Astrocyte (in vitro differentiated cells and primary cell): Measurements from ENCODE around the gene LHFPL3. TPM values are rescaled to one million over a fixed set of nuclear protein-coding genes. Genes with fewer than 3 reads are reported as not detected.

ENCODE experiments used
- DNase-seq: peaks from one replicate; pipeline ENCODE4 v3.0.0-alpha.2; 2010; ENCODE audit warnings: low read depth
- FAIRE-seq: peaks from 2 replicates; lab custom pipeline; 2011; peaks lifted over from hg19 to GRCh38; lab: Jason Lieb, UNC
- H2AFZ ChIP-seq: 2 replicates; pipeline ENCODE4 v1.6.0; 2012; ENCODE audit warnings: low read depth, low read length, inconsistent platforms
- H3K27ac ChIP-seq: 2 replicates; pipeline ENCODE4 v1.5.1; 2011; ENCODE audit warnings: low read depth, low read length, inconsistent platforms
- H3K27me3 ChIP-seq: 2 replicates; pipeline ENCODE4 v1.6.0; 2011; ENCODE audit warnings: low read length, inconsistent platforms; ENCODE audit not compliant: insufficient read depth
- H3K36me3 ChIP-seq: 2 replicates; pipeline ENCODE4 v1.5.1; 2011; ENCODE audit warnings: low read length, inconsistent platforms; ENCODE audit not compliant: insufficient read depth
- H3K4me1 ChIP-seq: 2 replicates; pipeline ENCODE4 v1.5.1; 2011; ENCODE audit warnings: low read length, inconsistent platforms; ENCODE audit not compliant: insufficient read depth
- H3K4me2 ChIP-seq: 2 replicates; pipeline ENCODE4 v1.6.0; 2012; ENCODE audit warnings: low read length, inconsistent platforms
- H3K4me3 ChIP-seq: 2 replicates; pipeline ENCODE4 v1.5.1; 2011; ENCODE audit warnings: low read depth, mild to moderate bottlenecking, low read length, inconsistent platforms; ENCODE audit not compliant: insufficient read depth
- H3K79me2 ChIP-seq: 2 replicates; pipeline ENCODE4 v1.6.0; 2012; ENCODE audit warnings: mild to moderate bottlenecking, low read length, inconsistent platforms; ENCODE audit not compliant: insufficient read depth
- H3K9ac ChIP-seq: 2 replicates; pipeline ENCODE4 v1.6.0; 2012; ENCODE audit warnings: mild to moderate bottlenecking, low read length, inconsistent platforms
- H3K9me3 ChIP-seq: 2 replicates; pipeline ENCODE4 v1.5.1; 2012; ENCODE audit warnings: low read depth, mild to moderate bottlenecking, low read length, inconsistent platforms; ENCODE audit not compliant: insufficient read depth
- H4K20me1 ChIP-seq: 2 replicates; pipeline ENCODE4 v1.6.0; 2012; ENCODE audit warnings: low read length, inconsistent platforms; ENCODE audit not compliant: insufficient read depth
- H3K27ac Mint-ChIP-seq: one replicate; pipeline ENCODE4 v1.8.0; 2021; ENCODE audit warnings: mild to moderate bottlenecking, mixed read lengths; ENCODE audit not compliant: unreplicated experiment
- H3K27me3 Mint-ChIP-seq: one replicate; pipeline ENCODE4 v1.8.0; 2021; ENCODE audit warnings: low read depth, mixed read lengths; ENCODE audit not compliant: unreplicated experiment
- H3K36me3 Mint-ChIP-seq: one replicate; pipeline ENCODE4 v1.8.0; 2021; ENCODE audit warnings: low read depth, mixed read lengths; ENCODE audit not compliant: unreplicated experiment
- H3K4me1 Mint-ChIP-seq: one replicate; pipeline ENCODE4 v1.8.0; 2021; ENCODE audit warnings: low read depth, mixed read lengths; ENCODE audit not compliant: unreplicated experiment
- H3K4me3 Mint-ChIP-seq: one replicate; pipeline ENCODE4 v1.8.0; 2021; ENCODE audit warnings: mild to moderate bottlenecking, moderate library complexity, mixed read lengths; ENCODE audit not compliant: unreplicated experiment
- H3K9me3 Mint-ChIP-seq: one replicate; pipeline ENCODE4 v1.8.0; 2021; ENCODE audit warnings: mild to moderate bottlenecking, mixed read lengths; ENCODE audit not compliant: unreplicated experiment
- EZH2 ChIP-seq: IDR thresholded peaks from 2 replicates; pipeline ENCODE4 v1.6.1; 2012; ENCODE audit warnings: mild to moderate bottlenecking, low read length, inconsistent platforms; ENCODE audit not compliant: insufficient read depth
- total RNA-seq: library from RNA; stranded (reverse); gene quantifications from 2 replicates; pipeline ENCODE4 v1.2.1, GENCODE V29; 2021
- TF ChIP-seq, protein P1 (sequence below): IDR thresholded peaks from 2 replicates; pipeline ENCODE4 v1.5.1; 2011; ENCODE audit warnings: low read depth, mild to moderate bottlenecking, inconsistent platforms, low read length, moderate library complexity; ENCODE audit not compliant: insufficient read depth

Gene LHFPL3
- total RNA-seq, 1 donor from 2014 or later: not detected

DNA sequence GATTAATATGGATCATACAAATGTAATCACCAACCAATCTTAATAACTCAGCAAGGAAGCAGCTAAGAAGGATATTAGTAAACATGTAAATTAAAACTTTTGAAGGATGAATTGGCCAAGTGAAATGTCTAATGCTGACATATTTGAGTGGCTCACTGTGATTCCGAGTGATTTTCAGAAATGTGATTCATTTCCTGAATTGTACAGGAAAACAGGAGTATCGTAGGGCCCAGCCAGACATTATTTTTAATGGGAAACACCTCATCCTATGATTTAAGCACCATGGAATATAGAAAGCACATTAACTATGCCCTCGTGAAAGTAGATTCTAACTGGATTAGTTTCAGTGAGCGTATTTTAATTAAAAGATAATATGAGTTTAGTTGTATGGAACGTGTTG, 82.3 kb downstream of the LHFPL3 start:
- Histone ChIP-seq H3K4me1 (no peaks in the 10 kb centered on the region), H3K36me3 (no peaks in the 10 kb centered on the region), H3K79me2 (no peaks in the 10 kb centered on the region), H3K4me2 (no peak overlapping the region), H2AFZ (no peak overlapping the region), H3K4me3 (no peak overlapping the region), H3K9me3 (no peaks in the 10 kb centered on the region), H3K27me3 (no peaks in the 10 kb centered on the region), H3K9ac (no peak overlapping the region), H4K20me1 (no peaks in the 10 kb centered on the region), H3K27ac (no peak overlapping the region)
- Mint-ChIP-seq H3K27ac (no peak overlapping the region), H3K9me3 (no peaks in the 10 kb centered on the region), H3K4me3 (no peak overlapping the region), H3K4me1 (peaks cover 4% of the 10 kb centered on the region), H3K27me3 (peaks cover 2% of the 10 kb centered on the region), H3K36me3 (no peaks in the 10 kb centered on the region)
- TF ChIP-seq, protein P1, sequence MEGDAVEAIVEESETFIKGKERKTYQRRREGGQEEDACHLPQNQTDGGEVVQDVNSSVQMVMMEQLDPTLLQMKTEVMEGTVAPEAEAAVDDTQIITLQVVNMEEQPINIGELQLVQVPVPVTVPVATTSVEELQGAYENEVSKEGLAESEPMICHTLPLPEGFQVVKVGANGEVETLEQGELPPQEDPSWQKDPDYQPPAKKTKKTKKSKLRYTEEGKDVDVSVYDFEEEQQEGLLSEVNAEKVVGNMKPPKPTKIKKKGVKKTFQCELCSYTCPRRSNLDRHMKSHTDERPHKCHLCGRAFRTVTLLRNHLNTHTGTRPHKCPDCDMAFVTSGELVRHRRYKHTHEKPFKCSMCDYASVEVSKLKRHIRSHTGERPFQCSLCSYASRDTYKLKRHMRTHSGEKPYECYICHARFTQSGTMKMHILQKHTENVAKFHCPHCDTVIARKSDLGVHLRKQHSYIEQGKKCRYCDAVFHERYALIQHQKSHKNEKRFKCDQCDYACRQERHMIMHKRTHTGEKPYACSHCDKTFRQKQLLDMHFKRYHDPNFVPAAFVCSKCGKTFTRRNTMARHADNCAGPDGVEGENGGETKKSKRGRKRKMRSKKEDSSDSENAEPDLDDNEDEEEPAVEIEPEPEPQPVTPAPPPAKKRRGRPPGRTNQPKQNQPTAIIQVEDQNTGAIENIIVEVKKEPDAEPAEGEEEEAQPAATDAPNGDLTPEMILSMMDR: no peak
- no peak for TF ChIP-seq EZH2
- DNase-seq (no peak), FAIRE-seq (no peak)

DNA sequence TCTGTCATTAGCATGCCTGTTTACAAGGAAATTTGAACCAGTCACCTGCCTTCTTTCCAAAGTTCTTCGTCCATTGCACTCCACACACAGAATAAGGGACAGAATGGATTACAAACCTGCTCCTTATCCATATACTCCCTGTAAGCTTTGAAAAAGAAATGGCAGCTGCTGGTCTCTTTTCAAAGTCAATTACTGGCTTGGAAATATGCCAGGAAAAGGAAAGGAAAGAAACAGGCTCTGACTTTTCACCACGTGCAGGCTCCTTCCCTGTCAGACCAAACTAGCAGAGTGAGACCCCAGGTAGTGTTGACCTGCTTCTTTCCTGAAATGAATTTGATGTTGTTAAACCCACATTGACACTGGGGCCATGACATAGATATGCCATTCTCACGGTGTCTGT, 84.5 kb downstream of the LHFPL3 start:
- DNase-seq (no peak), FAIRE-seq (no peak)
- H3K4me2 ChIP-seq: no peak overlapping the region
- H3K4me3 Mint-ChIP-seq: no peak overlapping the region
- H3K27ac Mint-ChIP-seq: no peak overlapping the region
- H3K9ac ChIP-seq: no peak overlapping the region
- no peaks in the 10 kb centered on the region for H3K36me3 Mint-ChIP-seq
- no peaks in the 10 kb centered on the region for H3K4me1 ChIP-seq
- no peak overlapping the region for H3K27ac ChIP-seq
- no peak overlapping the region for H3K4me3 ChIP-seq
- TF ChIP-seq EZH2: no peak
- TF ChIP-seq, protein P1: no peak
- no peaks in the 10 kb centered on the region for H3K9me3 ChIP-seq
- H3K4me1 Mint-ChIP-seq: peaks cover 4% of the 10 kb centered on the region
- H3K9me3 Mint-ChIP-seq: no peaks in the 10 kb centered on the region
- no peaks in the 10 kb centered on the region for H3K79me2 ChIP-seq
- no peaks in the 10 kb centered on the region for H3K27me3 Mint-ChIP-seq
- no peaks in the 10 kb centered on the region for H3K27me3 ChIP-seq
- H3K36me3 ChIP-seq: no peaks in the 10 kb centered on the region
- H4K20me1 ChIP-seq: no peaks in the 10 kb centered on the region
- no peak overlapping the region for H2AFZ ChIP-seq

DNA sequence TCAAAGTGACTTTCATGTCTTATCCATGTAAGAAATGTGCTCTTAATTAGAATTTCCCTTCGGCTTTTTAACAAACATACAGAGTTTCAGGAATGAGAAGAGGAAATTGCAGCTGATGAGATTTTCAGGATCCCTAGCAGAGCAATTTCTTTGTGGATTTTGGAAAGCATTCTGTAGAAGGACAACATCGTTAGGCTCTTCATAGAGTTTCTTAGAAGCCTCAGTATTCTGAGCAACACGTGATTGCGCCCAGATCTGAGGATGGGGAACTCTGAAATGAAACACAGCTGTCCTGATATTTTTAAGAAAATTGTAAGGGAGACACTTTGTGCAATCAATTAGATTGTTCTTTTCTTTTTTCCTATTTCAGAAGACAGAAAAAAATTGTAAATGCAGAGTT, 85.8 kb downstream of the LHFPL3 start:
- Histone ChIP-seq H4K20me1 (no peaks in the 10 kb centered on the region), H3K27ac (no peak overlapping the region), H3K27me3 (no peaks in the 10 kb centered on the region), H3K36me3 (no peaks in the 10 kb centered on the region), H3K9ac (no peak overlapping the region), H3K4me3 (no peak overlapping the region), H3K79me2 (no peaks in the 10 kb centered on the region), H3K4me2 (no peak overlapping the region), H2AFZ (no peak overlapping the region), H3K9me3 (no peaks in the 10 kb centered on the region), H3K4me1 (no peaks in the 10 kb centered on the region)
- FAIRE-seq (no peak), DNase-seq (no peak)
- Mint-ChIP-seq H3K9me3 (no peaks in the 10 kb centered on the region), H3K36me3 (no peaks in the 10 kb centered on the region), H3K27ac (no peak overlapping the region), H3K4me3 (no peak overlapping the region), H3K4me1 (peaks cover 4% of the 10 kb centered on the region), H3K27me3 (no peaks in the 10 kb centered on the region)
- TF ChIP-seq, protein P1: no peak
- no peak for TF ChIP-seq EZH2
